HepG2 (cell line): ENCODE results near the gene KRT6B.

Source experiments
- CAMTA2 ChIP-seq: sonication (generic); formaldehyde crosslinking; IDR thresholded peaks from 2 replicates; pipeline ENCODE4 v1.4.0; 2020; ENCODE audit warnings: mild to moderate bottlenecking, missing genetic modification reagents, borderline replicate concordance
- JUN ChIP-seq: sonication (generic); formaldehyde crosslinking; IDR thresholded peaks from 2 replicates; pipeline ENCODE4 v1.4.0; 2020; ENCODE audit warnings: mild to moderate bottlenecking, missing genetic modification reagents
- SP2 ChIP-seq: sonication (generic); formaldehyde crosslinking; IDR thresholded peaks from 2 replicates; pipeline ENCODE4 v1.5.1; 2020; ENCODE audit warnings: mild to moderate bottlenecking, missing genetic modification reagents
- ZNF12 ChIP-seq: sonication (generic); formaldehyde crosslinking; IDR thresholded peaks from 2 replicates; pipeline ENCODE4 v1.5.0; 2020; ENCODE audit warnings: missing genetic modification reagents
- TF ChIP-seq, protein P1 (sequence below): sonication (generic); formaldehyde crosslinking; IDR thresholded peaks from 2 replicates; pipeline ENCODE4 v1.4.0; 2020; ENCODE audit warnings: missing genetic modification reagents

DNA sequence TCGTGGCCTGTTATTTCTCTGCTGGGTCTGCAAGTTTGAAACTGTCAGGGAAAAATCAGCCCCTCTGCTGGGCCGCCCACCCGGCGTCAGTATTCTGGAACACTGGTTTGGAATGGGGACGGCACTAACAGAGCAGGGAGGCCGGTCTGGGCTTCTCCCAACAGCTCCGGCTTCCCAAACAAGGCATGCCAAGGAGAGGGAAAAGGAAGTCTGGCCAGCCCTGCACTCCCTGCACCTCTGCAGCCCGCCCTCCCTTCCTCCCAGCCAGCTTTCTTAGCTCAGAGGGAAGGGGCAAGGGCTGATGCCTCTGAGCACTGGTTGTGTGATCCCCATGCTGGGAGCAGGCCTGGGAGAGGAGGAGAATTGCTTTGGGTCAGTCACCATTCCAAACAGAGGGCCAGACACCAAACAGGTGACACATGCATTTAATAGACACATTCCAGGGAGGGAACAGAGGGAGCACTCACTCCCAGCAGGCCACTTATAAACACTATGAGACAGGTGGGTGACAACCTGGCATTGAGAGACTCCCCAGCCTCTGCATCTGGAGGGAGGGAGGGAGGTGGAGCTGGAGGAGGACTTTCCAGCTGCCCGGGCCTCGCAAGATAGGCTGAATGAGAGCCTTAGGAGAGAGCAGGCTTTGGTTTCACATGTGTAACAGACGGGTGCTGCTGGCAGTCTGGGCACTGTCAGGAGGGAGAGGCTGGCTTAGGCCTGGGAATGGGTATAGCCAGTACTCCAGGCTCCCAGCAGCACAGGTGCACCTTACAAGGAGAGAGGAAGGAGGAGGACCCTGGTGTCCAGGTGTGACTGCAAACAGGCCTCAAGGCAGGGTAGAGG is 28.1 kb downstream of the KRT6B start:
- TF ChIP-seq JUN (CRISPR knock-in tag) (no peak), CAMTA2 (CRISPR knock-in tag) (no peak), ZNF12 (CRISPR knock-in tag) (no peak), SP2 (CRISPR knock-in tag) (no peak)
- TF ChIP-seq, protein P1, sequence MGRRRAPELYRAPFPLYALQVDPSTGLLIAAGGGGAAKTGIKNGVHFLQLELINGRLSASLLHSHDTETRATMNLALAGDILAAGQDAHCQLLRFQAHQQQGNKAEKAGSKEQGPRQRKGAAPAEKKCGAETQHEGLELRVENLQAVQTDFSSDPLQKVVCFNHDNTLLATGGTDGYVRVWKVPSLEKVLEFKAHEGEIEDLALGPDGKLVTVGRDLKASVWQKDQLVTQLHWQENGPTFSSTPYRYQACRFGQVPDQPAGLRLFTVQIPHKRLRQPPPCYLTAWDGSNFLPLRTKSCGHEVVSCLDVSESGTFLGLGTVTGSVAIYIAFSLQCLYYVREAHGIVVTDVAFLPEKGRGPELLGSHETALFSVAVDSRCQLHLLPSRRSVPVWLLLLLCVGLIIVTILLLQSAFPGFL (CRISPR knock-in tag) = no peak
